ENCODE measurements around the gene SLC6A16.

DNA sequence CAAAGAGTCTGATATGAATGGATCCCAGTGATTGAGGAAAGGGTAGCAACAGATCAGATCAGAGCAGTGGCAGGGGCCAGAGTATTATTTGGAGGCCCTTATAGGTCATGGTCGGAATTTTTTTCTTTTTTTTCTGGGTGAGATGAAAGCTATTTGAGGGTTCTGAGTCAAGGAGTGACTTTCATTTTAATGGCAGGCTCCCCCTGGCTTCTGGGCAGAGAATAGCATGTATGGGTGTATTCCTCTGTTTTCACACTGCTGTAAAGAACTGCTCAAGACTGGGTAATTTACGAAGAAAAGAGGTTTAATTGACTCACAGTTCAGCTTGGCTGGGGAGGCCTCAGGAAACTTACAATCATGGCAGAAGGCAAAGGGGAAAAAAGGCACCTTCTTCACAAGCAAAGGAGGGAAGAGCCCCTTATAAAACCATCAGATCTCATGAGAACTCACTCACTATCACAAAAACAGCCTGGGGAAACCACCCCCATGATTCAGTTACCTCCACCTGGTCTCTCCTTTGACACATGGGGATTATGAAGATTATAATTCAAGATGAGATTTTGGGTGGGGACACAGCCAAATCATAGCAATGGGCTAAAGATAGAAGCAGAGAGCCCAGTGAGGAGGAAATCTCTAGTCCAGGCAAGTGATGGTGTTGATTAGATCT, 3.0 kb upstream of the SLC6A16 start:
- peak in 1 of 3 donors; percentile 17 for TF ChIP-seq CTCF (IDR thresholded peaks at IDR 0.05)
- TF ChIP-seq POLR2A (IDR thresholded peaks at IDR 0.05), result no peak

All from breast epithelium (tissue), 3 donors.